BLaER1 treated with 17β-estradiol and CSF1 and Interleukin-3, amounts not matched to agents 10 nM and 100 nM (cell line): ENCODE measurements around the gene TDG.

Source experiments
- H3K27ac ChIP-seq, 11 experiments: shearing (Covaris generic); formaldehyde crosslinking; 2 replicates each; pipeline ENCODE4 v1.8.1; 2022
- H3K27me3 ChIP-seq, 11 experiments: shearing (Covaris generic); formaldehyde crosslinking; 2 replicates each; pipeline ENCODE4 v1.8.1; 2022
- H3K36me3 ChIP-seq, 11 experiments: shearing (Covaris generic); formaldehyde crosslinking; 2 replicates each; pipeline ENCODE4 v1.8.1; 2022
- H3K4me1 ChIP-seq, 10 experiments: shearing (Covaris generic); formaldehyde crosslinking; 2 replicates each; pipeline ENCODE4 v1.8.1; 2022
- H3K4me2 ChIP-seq, 11 experiments: shearing (Covaris generic); formaldehyde crosslinking; 2 replicates each; pipeline ENCODE4 v1.8.1; 2022
- H3K4me3 ChIP-seq, 10 experiments: shearing (Covaris generic); formaldehyde crosslinking; 2 replicates each; pipeline ENCODE4 v1.8.1; 2022
- H3K9ac ChIP-seq, 11 experiments: shearing (Covaris generic); formaldehyde crosslinking; 2 replicates each; pipeline ENCODE4 v1.8.1; 2022
- H3K9me3 ChIP-seq, 11 experiments: shearing (Covaris generic); formaldehyde crosslinking; replicated peaks in 1 of 11; 2 replicates each; pipeline ENCODE4 v1.8.1; 2022
- H4K20me1 ChIP-seq, 11 experiments: shearing (Covaris generic); formaldehyde crosslinking; 2 replicates each; pipeline ENCODE4 v1.8.1; 2022
- Cebpa-rat ChIP-seq, 11 experiments: shearing (Covaris generic); IDR thresholded peaks; 2 replicates each; pipeline ENCODE4 v1.8.1; 2022

The TDG gene

GRCh38 chr12:103956509-103957027, 9.1 kb upstream of the TDG start:
- Histone ChIP-seq H3K4me1 (peaks cover 22 to 49% (median 31%) of the 10 kb centered on the region in 10 experiments), H3K4me2 (peak overlapping the region; percentile 82 to 94 (median 90)), H3K4me3 (peak overlapping the region; percentile 75 to 94 (median 85)), H3K27me3 (no peaks in the 10 kb centered on the region), H3K9me3 (no peaks in the 10 kb centered on the region), H3K9ac (peak overlapping the region; percentile 85 to 94 (median 91)), H4K20me1 (peaks cover 9 to 30% (median 20%) of the 10 kb centered on the region in 11 experiments; a peak in 18 of 22 replicates), H3K36me3 (peaks cover 30 to 41% (median 37%) of the 10 kb centered on the region in 11 experiments), H3K27ac (peak overlapping the region; percentile 84 to 93 (median 90); a peak in 21 of 22 replicates)
- TF ChIP-seq Cebpa-rat (IDR thresholded peaks at IDR 0.05) = no peak

- peaks cover 17 to 28% (median 23%) of the 10 kb centered on the region in 11 experiments for H3K36me3 ChIP-seq
- peaks cover 4 to 16% (median 10%) of the 10 kb centered on the region in 11 experiments; a peak in 16 of 22 replicates for H4K20me1 ChIP-seq
- H3K9me3 ChIP-seq = no peaks in the 10 kb centered on the region
- peak overlapping the region; percentile 84 to 93 (median 90); a peak in 21 of 22 replicates for H3K27ac ChIP-seq
- no peak for TF ChIP-seq Cebpa-rat (IDR thresholded peaks at IDR 0.05)
- H3K4me1 ChIP-seq = peaks cover 23 to 55% (median 33%) of the 10 kb centered on the region in 10 experiments
- no peaks in the 10 kb centered on the region for H3K27me3 ChIP-seq
- peak overlapping the region; percentile 85 to 94 (median 91) for H3K9ac ChIP-seq
- H3K4me3 ChIP-seq = peak overlapping the region; percentile 75 to 94 (median 85)
- H3K4me2 ChIP-seq = peak overlapping the region; percentile 82 to 94 (median 90)
Observed at GRCh38 chr12:103957865-103958388, 7.7 kb upstream of the TDG start.

GRCh38 chr12:103958621-103959020, 7.1 kb upstream of the TDG start:
- TF ChIP-seq Cebpa-rat (IDR thresholded peaks at IDR 0.05) = no peak
- H3K9me3 ChIP-seq = no peaks in the 10 kb centered on the region
- peaks cover 27 to 60% (median 34%) of the 10 kb centered on the region in 10 experiments for H3K4me1 ChIP-seq
- peaks cover 10 to 28% (median 16%) of the 10 kb centered on the region in 11 experiments for H3K36me3 ChIP-seq
- H3K27ac ChIP-seq = no peak overlapping the region
- H3K4me3 ChIP-seq = no peak overlapping the region
- no peaks in the 10 kb centered on the region for H3K27me3 ChIP-seq
- H3K9ac ChIP-seq = no peak overlapping the region; a peak in 1 of 22 replicates
- H4K20me1 ChIP-seq = peaks cover 0 to 10% (median 3%) of the 10 kb centered on the region in 11 experiments; a peak in 12 of 22 replicates
- peak overlapping the region in 5 of 11 experiments; percentile 28 to 93 (median 90); a peak in 8 of 22 replicates for H3K4me2 ChIP-seq

- no peak overlapping the region for H3K4me3 ChIP-seq
- H3K4me1 ChIP-seq = peaks cover 29 to 62% (median 36%) of the 10 kb centered on the region in 10 experiments
- 0 out of 22 replicates have a peak, but pooled peaks cover 0 to 8% (median 0%) of the 10 kb centered on the region in 11 experiments for H3K36me3 ChIP-seq
- peak overlapping the region in 2 of 11 experiments; percentile 36 to 61; a peak in 2 of 22 replicates for H3K27ac ChIP-seq
- no peak overlapping the region for H3K9ac ChIP-seq
- H3K4me2 ChIP-seq = peak overlapping the region in 1 of 11 experiments; percentile 68; a peak in 2 of 22 replicates
- TF ChIP-seq Cebpa-rat (IDR thresholded peaks at IDR 0.05) = no peak
- H4K20me1 ChIP-seq = no peaks in the 10 kb centered on the region
- H3K9me3 ChIP-seq = no peaks in the 10 kb centered on the region
- H3K27me3 ChIP-seq = no peaks in the 10 kb centered on the region
Observed at GRCh38 chr12:103960616-103961227, 5.0 kb upstream of the TDG start.

GRCh38 chr12:103962493-103962892, 3.2 kb upstream of the TDG start:
- Histone ChIP-seq H3K36me3 (peaks cover 0 to 11% (median 0%) of the 10 kb centered on the region in 11 experiments; a peak in 4 of 22 replicates), H4K20me1 (peaks cover 0 to 10% (median 2%) of the 10 kb centered on the region in 11 experiments; a peak in 10 of 22 replicates), H3K9ac (no peak overlapping the region), H3K27ac (no peak overlapping the region), H3K4me2 (peak overlapping the region in 1 of 11 experiments; percentile 16; a peak in 1 of 22 replicates), H3K27me3 (no peaks in the 10 kb centered on the region), H3K9me3 (no peaks in the 10 kb centered on the region), H3K4me1 (peaks cover 30 to 65% (median 37%) of the 10 kb centered on the region in 10 experiments), H3K4me3 (no peak overlapping the region)
- TF ChIP-seq Cebpa-rat (IDR thresholded peaks at IDR 0.05) = no peak

GRCh38 chr12:103964805-103965204, 867 bp upstream of the TDG start:
- peaks cover 9 to 34% (median 22%) of the 10 kb centered on the region in 11 experiments; a peak in 20 of 22 replicates for H3K36me3 ChIP-seq
- H3K4me2 ChIP-seq = peak overlapping the region; percentile 89 to 97 (median 92)
- TF ChIP-seq Cebpa-rat (IDR thresholded peaks at IDR 0.05) = no peak
- H4K20me1 ChIP-seq = peaks cover 19 to 33% (median 25%) of the 10 kb centered on the region in 11 experiments; a peak in 19 of 22 replicates
- H3K4me1 ChIP-seq = peaks cover 35 to 67% (median 45%) of the 10 kb centered on the region in 10 experiments
- H3K9ac ChIP-seq = peak overlapping the region; percentile 89 to 98 (median 94)
- no peaks in the 10 kb centered on the region for H3K27me3 ChIP-seq
- H3K9me3 ChIP-seq = no peaks in the 10 kb centered on the region
- peak overlapping the region; percentile 72 to 94 (median 82) for H3K4me3 ChIP-seq
- peak overlapping the region; percentile 89 to 97 (median 94); a peak in 21 of 22 replicates for H3K27ac ChIP-seq

- Histone ChIP-seq H3K4me2 (peak overlapping the region; percentile 89 to 97 (median 92)), H4K20me1 (peaks cover 23 to 37% (median 29%) of the 10 kb centered on the region in 11 experiments; a peak in 20 of 22 replicates), H3K27me3 (no peaks in the 10 kb centered on the region), H3K4me1 (peaks cover 31 to 63% (median 45%) of the 10 kb centered on the region in 10 experiments), H3K36me3 (peaks cover 9 to 38% (median 26%) of the 10 kb centered on the region in 11 experiments; a peak in 20 of 22 replicates), H3K9ac (peak overlapping the region; percentile 89 to 98 (median 94)), H3K9me3 (no peaks in the 10 kb centered on the region), H3K4me3 (peak overlapping the region; percentile 72 to 94 (median 82)), H3K27ac (peak overlapping the region; percentile 89 to 97 (median 94))
- no peak for TF ChIP-seq Cebpa-rat (IDR thresholded peaks at IDR 0.05)
Observed at GRCh38 chr12:103965255-103965589, 450 bp upstream of the TDG start.

GRCh38 chr12:103966736-103967135, 1.1 kb downstream of the TDG start:
- peak overlapping the region; percentile 89 to 97 (median 94) for H3K27ac ChIP-seq
- H3K36me3 ChIP-seq = peaks cover 9 to 53% (median 38%) of the 10 kb centered on the region in 11 experiments; a peak in 20 of 22 replicates
- peak overlapping the region; percentile 72 to 94 (median 82) for H3K4me3 ChIP-seq
- H3K27me3 ChIP-seq = no peaks in the 10 kb centered on the region
- peak overlapping the region; percentile 89 to 98 (median 94) for H3K9ac ChIP-seq
- peaks cover 31 to 57% (median 45%) of the 10 kb centered on the region in 10 experiments for H3K4me1 ChIP-seq
- TF ChIP-seq Cebpa-rat (IDR thresholded peaks at IDR 0.05) = no peak
- peaks cover 38 to 52% (median 45%) of the 10 kb centered on the region in 11 experiments; a peak in 20 of 22 replicates for H4K20me1 ChIP-seq
- peak overlapping the region; percentile 73 to 97 (median 87) for H3K4me2 ChIP-seq
- H3K9me3 ChIP-seq = no peaks in the 10 kb centered on the region
